ENCODE measurements around the gene WNT3A.

Gene WNT3A

DNA sequence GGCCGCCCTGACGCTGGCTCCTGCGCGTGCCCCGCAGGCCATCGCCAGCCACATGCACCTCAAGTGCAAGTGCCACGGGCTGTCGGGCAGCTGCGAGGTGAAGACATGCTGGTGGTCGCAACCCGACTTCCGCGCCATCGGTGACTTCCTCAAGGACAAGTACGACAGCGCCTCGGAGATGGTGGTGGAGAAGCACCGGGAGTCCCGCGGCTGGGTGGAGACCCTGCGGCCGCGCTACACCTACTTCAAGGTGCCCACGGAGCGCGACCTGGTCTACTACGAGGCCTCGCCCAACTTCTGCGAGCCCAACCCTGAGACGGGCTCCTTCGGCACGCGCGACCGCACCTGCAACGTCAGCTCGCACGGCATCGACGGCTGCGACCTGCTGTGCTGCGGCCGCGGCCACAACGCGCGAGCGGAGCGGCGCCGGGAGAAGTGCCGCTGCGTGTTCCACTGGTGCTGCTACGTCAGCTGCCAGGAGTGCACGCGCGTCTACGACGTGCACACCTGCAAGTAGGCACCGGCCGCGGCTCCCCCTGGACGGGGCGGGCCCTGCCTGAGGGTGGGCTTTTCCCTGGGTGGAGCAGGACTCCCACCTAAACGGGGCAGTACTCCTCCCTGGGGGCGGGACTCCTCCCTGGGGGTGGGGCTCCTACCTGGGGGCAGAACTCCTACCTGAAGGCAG, 52.3 kb downstream of the WNT3A start:
- DNase-seq: peak; percentile 62 to 75

DNA sequence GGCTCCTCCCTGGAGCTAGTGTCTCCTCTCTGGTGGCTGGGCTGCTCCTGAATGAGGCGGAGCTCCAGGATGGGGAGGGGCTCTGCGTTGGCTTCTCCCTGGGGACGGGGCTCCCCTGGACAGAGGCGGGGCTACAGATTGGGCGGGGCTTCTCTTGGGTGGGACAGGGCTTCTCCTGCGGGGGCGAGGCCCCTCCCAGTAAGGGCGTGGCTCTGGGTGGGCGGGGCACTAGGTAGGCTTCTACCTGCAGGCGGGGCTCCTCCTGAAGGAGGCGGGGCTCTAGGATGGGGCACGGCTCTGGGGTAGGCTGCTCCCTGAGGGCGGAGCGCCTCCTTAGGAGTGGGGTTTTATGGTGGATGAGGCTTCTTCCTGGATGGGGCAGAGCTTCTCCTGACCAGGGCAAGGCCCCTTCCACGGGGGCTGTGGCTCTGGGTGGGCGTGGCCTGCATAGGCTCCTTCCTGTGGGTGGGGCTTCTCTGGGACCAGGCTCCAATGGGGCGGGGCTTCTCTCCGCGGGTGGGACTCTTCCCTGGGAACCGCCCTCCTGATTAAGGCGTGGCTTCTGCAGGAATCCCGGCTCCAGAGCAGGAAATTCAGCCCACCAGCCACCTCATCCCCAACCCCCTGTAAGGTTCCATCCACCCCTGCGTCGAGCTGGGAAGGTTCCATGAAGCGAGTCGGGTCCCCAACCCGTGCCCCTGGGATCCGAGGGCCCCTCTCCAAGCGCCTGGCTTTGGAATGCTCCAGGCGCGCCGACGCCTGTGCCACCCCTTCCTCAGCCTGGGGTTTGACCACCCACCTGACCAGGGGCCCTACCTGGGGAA, 53.0 kb downstream of the WNT3A start:
- peak; percentile 79 to 82 for DNase-seq

DNA sequence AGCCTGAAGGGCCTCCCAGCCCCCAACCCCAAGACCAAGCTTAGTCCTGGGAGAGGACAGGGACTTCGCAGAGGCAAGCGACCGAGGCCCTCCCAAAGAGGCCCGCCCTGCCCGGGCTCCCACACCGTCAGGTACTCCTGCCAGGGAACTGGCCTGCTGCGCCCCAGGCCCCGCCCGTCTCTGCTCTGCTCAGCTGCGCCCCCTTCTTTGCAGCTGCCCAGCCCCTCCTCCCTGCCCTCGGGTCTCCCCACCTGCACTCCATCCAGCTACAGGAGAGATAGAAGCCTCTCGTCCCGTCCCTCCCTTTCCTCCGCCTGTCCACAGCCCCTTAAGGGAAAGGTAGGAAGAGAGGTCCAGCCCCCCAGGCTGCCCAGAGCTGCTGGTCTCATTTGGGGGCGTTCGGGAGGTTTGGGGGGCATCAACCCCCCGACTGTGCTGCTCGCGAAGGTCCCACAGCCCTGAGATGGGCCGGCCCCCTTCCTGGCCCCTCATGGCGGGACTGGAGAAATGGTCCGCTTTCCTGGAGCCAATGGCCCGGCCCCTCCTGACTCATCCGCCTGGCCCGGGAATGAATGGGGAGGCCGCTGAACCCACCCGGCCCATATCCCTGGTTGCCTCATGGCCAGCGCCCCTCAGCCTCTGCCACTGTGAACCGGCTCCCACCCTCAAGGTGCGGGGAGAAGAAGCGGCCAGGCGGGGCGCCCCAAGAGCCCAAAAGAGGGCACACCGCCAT, 53.8 kb downstream of the WNT3A start:
- DNase-seq: no peak

DNA sequence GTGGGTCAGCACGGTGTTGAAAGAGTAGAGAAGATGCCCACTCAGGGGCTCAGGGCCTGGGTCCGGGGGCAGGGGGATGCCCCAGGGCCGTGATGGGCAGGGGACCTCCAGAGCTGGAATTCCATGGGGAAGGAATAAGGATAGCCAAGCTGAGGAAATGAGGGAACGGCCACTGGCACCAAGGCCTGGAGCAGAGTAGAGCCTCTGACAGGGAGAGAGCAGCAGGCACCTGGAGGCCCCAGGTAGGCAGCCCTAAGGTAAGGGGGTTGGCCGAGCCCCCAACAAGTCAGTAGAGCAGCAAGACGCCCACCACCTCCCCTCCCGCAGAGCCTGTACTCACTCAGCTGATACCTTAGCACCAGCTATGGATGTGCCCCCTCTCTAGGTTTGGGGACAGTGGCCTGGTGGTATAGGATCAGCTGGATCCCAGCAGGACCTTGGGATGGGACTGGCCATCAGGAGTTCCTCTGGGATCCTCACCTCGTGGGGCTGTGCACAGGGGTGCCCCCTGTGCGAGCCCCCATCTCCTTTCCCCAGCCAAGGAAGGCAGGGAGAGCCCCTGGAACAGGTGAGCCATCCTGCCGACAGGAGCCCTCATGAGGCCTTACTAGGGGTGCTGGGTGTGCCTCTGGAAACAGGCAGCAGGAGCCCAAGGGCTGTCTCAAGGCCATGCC, 54.8 kb downstream of the WNT3A start:
- no peak for DNase-seq

DNA sequence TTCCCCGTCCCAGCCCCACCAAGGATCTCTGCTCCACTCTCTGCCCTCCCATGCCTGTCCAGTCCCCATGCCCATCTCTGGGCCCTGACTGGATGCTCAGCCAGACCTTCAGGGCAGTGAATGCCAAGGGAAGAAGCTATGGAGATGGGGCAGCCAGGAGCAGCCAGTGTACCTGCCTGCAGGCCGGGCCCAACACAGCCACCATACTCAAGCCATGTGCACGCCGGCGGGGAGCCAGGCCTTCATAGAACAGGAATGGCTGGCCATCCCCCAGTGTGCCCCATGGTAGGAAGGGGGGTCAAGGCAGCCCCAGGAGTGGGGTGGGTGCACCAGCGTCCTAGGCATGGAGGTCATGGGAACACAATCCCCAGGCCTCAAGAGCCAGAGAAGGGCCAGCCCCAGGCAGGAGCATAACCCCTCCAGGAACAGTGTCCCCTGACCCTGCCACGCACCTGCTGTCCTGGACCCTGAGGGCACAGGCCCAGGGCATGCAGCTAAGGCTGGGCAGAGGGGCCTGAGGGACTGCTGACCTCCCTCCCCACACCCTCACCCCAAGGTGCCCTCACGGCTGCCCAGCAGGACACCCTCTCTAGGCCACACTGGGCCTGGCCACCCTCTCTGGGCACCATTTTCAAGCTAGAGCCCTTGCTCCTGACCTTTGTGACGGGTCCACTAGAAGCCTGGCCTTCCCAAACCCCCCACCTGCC, 55.4 kb downstream of the WNT3A start:
- no peak for DNase-seq

DNA sequence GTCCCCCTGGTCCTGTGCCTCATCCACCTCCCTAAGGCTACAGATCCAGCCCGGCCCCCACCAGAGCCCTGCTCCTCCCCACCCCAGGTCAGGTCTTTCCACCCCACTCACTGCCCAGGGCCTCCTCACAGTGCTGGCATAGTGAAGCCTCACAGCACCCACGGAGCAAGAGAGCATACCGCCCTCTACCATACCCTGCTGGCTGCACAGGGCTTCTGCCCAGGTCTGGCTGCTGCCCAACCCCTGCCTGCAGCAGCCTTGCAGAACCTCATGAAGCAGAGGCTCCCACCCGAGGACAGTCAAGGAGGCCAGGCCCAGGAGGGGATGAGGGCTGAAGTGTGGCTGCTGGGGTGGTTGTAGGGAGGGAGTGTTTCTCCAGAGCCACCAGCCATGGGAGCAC, 56.0 kb downstream of the WNT3A start:
- DNase-seq: no peak

DNA sequence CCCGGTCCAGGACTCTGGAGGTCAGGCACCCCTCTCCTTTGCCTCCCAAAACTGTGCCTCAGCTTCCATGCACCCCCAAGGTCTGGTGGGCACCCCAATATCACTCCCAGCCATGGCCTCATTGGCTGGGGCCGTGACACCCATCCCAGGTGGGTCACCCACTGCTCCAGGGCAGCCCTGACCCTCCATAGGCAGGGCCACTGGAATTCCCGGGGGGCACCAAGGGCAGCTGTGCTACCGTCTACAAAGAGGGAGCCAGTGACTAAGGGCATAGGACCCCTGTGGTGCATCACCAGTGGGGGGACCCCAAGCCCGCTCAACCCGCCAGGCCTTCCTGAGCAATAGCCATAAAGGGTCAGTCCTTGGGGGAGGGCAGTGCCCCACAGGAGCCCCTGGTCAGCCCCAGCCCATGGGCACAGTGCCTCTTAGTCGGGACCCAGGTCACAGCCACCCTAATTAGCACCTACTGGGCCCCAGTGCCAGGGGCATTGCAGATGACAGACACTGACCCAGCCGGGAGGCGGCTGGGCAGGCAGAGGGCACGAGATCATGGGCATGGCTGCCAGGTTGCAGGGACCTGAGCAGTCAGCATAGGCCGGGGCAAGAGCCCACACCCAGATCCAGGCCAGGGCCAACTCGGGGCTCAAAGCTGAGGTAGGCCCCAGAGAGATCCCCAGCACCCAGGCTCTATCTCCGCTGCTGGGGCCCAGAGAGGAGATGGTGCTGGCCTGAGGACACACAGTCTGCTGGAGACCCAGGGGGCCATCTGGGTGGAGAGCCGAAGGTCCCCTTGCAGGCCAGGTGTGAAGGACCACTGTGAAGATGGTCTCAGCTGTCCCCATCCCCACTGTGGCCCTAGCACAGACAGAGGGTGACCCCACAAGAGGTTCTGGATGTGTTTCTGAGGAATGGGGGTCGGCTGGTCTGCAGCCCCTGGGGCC, 56.7 kb downstream of the WNT3A start:
- DNase-seq: no peak

DNA sequence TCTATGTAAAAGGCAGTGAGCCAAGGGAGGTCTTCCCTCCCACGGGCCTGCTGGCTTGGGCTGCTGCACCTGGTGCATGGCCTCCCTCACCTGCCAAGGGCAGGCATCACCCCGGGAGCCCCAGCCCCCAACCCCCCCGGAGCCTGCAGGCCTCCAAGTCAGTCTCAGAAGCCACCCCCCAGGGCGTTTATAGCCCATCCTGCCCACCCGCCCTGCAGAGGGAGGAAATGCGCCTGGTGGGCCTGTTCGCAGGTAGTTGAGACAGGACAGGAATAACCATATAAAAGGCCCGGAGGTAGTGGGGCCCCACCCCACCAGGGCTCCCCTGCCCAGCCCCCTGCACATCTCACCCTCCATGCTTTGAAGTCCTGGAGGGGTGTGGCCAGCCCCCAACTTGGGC, 57.5 kb downstream of the WNT3A start:
- no peak for DNase-seq

DNA sequence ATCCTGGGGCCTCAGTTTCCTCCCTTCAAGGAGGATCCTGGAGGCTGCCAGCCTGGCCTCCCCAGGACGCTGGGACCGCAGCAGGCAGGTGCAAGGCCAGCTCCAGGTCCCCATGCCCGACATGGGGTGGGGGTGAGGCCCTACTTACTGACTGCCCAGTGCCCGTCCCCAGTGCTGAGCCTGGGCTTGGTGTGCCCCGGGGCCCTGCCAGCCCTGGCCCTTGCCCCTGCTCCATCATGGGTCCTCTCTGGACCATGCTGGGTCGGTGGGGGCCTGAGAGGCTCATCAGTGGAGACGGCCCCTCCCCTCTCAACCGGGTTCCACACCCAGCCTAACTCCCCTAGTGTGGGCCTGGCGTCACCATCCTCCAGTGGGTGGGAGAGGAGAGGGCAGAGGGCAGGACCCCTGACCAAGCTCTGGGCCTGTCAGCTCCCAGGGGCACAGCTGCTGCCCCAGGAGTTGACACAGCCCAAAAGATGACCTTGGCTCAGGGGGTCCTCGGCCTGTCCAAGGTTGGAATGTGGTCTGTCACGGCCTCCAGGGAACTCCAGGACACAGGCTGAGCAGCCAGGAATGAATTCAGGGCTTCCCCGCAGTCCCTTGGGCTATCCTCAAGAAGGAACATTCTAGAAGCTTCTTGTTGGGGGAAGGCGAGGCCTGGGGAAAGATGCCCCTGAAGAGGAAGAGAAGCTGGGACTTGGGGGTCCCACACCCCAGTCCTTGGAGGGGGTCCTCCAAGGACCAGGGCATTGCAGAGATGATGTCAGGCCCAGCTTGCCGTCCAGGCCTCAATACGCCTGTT, 58.1 kb downstream of the WNT3A start:
- no peak for DNase-seq

DNA sequence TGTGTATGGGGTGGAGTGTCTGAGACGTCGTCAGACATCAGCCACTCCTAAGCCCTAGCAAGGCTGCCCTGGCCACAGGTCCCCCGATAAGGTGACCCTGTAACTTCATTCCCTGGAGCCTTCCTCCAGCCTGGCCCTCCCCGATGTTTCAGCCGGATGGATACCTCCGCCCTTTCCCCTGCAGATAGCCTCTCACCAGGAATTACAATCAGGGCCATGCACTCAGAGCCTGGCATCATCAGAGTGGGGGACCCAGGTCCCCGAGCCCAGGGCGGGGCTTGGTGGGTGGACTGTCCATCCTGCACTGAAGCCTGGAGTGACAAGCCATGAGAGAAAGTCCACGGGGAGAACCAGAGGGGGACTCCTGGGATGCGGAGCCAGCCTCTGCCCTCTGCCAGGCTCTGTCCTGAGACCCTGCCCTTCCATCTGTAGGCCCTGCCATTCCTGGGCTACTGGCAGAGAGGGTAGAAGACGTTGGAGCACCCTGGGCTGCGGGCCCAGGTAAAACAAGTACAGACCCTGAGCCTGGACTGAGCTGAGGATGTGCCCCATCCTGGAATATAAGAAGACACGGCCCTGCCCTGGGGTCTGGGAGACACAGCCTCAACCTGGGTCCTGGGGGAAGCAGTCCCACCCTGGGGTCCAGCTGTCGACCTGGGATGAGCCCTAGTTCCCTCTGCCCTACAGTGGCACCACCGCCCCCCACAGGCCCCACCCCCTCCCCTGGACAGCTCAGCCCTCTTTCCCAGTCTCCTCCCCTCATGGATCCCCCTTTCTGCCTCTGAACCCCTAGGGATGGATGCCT, 58.9 kb downstream of the WNT3A start:
- DNase-seq: no peak

DNA sequence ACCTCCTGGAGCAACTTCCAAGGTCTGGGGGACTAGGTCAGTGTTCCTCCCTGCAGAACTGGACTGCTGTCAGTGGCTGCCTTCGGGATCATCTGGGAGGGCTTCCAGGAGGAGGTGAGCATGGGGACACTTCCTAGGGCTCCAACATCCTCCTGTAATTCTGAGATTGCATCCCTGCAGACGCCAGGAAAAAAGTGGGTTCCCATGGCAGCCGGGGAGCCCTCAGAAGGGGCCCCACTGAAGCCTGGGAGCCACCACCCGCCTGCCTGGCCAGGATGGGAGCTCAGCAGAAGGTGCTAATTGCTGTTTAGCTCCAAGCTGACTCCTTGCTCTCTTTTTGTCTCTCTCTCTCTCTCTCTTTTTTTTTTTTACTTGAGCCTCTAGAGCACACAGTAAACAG, 59.6 kb downstream of the WNT3A start:
- DNase-seq: no peak

DNA sequence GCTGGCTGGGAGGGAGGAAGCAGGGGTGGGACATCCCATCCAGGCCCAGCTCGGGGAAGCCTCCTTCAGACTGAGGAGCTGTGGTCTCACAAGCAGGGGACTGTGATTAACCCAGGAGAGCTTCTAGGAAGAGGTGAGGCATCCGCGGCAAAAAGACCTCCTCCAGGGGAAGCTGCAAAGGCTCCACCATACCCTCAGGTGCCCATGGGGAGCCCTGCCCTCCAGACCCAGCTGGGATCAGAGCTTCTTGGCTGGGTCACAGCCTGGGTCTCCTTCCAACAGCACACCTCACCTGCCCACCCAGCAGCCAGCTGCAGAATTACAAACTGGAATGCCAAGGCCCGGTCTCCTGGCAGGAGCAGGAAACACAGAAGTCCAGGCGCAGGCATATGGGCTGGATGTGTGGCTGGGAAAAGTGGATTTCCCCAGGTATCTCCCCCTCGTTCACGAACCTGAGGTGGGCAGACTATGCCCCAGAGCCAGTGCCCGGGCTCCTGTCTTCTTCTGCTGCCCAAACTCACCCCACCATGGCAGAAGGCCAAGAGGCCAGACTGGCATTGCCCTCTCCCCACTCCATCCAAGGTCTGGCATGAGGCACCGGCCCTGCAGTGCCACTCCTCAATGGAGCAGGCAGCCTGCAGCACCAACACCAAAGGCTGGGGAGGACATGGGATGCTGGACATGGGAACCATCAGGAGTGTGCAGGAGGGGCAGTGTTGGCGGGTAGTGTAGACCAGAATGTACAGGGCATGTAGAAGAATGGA, 60.3 kb downstream of the WNT3A start:
- DNase-seq: no peak

DNA sequence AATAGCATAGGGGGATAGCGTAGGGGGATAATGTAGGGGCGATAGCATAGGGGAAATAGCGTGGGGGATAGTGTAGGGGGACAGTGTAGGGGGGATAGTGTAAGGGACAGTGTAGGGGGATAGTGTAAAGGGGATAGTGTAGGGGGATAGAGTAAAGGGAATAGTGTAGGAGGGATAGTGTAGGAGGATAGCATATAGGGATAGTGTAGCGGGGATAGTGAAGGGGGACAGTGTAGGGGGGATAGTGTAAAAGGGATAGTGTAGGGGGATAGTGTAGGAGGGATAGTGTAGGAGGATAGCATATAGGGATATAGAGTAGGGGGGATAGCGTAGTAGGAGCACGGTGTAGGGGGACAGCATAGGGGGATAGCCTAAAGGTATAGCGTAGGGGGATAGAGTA, 61.6 kb downstream of the WNT3A start:
- DNase-seq: no peak

DNA sequence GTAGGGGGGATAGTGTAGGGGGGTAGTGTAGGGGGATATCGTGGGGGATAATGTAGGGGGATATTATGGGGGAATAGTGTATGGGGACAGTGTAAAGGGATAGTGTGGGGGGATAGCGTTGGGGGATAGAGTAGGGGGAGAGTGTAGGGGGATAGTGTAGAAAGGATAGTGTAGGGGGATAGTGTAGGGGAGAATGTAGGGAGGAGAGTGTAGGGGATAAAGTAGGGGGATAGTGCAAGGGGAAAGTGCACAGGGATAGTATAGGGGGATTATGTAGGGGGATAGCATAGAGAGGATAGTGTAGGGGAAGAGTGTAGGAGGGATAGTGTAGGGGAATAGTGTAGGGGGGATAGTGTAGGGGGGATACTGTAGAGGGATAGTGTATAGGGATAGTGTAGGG, 63.4 kb downstream of the WNT3A start:
- no peak for DNase-seq

DNA sequence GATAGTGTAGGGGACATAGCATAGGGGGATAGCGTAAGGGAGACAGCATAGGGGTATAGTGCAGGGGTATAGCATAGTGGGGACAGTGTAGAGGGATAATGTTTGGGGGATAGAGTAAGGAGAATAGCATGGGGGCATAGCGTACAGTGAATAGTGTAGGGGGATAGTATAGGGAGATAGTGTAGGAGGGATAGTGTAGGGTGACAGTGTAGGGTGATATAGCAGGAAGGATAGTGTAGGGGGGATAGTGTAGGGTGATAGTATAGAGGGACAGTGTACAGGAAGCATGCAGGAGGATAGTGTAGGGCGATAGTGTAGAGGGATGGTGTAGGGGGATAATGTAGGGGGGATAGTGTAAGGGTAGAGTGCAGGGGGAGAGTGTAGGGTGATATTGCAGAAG, 64.1 kb downstream of the WNT3A start:
- DNase-seq: no peak

DNA sequence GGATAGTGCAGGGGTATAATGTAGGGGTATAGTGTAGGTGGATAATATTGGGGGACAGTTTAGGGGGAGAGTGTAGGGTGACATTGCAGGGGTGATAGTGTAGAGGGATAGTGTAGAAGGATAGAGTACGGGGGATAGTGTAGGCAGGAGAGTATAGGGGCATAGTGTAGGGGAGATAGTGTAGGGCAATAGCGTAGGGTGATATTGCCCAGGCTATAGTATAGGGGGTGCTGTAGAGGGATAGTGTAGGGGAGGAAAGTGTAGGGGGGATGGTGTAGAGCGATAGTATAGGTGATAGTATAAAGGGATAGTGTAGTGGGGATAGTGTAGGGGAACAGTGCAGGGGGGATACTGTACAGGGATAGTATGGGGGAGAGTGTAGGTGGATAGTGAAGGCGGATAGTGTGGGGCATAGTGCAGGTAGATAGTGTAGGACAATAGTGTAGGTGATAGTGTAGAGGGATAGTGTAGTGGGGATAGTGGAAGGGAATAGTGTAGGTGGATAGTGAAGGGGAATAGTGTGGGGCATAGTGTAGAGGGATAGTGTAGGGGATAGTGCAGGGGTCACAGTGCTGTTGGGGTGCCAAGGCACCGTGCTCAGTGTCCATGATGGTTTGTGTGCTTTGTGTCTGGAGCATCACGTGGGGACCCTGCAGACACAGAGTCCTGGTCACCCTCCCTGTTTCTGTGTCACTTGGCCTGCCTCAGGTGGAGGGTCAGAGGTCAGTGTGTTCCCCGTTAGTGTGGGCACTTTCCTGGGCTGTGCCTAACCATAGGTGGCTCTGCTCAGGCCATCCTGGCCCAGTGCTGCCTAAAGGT, 65.2 kb downstream of the WNT3A start:
- no peak for DNase-seq

DNA sequence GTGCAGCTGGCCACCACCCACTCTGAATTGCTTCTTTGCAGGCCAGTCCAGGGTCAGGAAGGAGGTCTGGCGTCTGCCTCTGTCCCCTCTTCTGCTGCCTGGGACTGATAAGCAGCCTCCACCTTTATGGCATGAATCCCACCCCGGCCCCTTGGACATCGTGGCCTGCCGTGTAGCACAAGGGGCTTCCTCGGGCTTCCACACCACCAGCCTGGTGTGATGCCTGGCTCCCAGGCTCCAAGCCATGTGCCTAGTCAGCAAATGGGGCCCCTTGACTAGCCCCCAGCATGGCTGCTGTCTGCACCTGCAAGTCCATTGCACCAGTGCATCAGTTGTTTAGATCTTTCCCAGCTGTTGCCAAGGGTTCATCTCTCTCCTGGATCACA, 65.9 kb downstream of the WNT3A start:
- no peak for DNase-seq

Measured in CD4-positive, alpha-beta T cell treated with Interleukin-1 beta for 1 hour (primary cell).